ENCODE data around the gene NEAT1.

Gene NEAT1

GRCh38 chr11:65424205-65425104 is 1.9 kb downstream of the NEAT1 start:
- DNase-seq = no peak

- no peak for DNase-seq
Measured at GRCh38 chr11:65425105-65425970, 2.7 kb downstream of the NEAT1 start.

GRCh38 chr11:65425971-65426838 is 3.6 kb downstream of the NEAT1 start:
- no peak for DNase-seq

GRCh38 chr11:65426839-65427690 is 4.5 kb downstream of the NEAT1 start:
- DNase-seq = no peak

GRCh38 chr11:65427691-65428577 is 5.3 kb downstream of the NEAT1 start:
- DNase-seq = no peak

- no peak for DNase-seq
Measured at GRCh38 chr11:65428578-65429067, 6.0 kb downstream of the NEAT1 start.

- no peak for DNase-seq
Measured at GRCh38 chr11:65429068-65429681, 6.6 kb downstream of the NEAT1 start.

GRCh38 chr11:65429724-65430405 is 7.3 kb downstream of the NEAT1 start:
- DNase-seq = no peak

- DNase-seq = no peak
Measured at GRCh38 chr11:65430406-65431217, 8.0 kb downstream of the NEAT1 start.

GRCh38 chr11:65431451-65432099 is 9.0 kb downstream of the NEAT1 start:
- no peak for DNase-seq

- DNase-seq = no peak
Measured at GRCh38 chr11:65432100-65432650, 9.6 kb downstream of the NEAT1 start.

- no peak for DNase-seq
Measured at GRCh38 chr11:65432686-65433582, 10.3 kb downstream of the NEAT1 start.

GRCh38 chr11:65433657-65434056 is 11.1 kb downstream of the NEAT1 start:
- no peak for DNase-seq

GRCh38 chr11:65434057-65434666 is 11.6 kb downstream of the NEAT1 start:
- DNase-seq = no peak

- no peak for DNase-seq
Measured at GRCh38 chr11:65434667-65435410, 12.2 kb downstream of the NEAT1 start.
